HepG2 (cell line): ENCODE data around the gene DPP7. TPM values are rescaled to one million over a fixed set of nuclear protein-coding genes. Genes with fewer than 3 reads are reported as not detected.
A peak's percentile ranks its signal among the peaks of the same experiment; 100 is the strongest.

Experiments
- ATAC-seq: fragments of 200-7000 bp; cut with Tn5 transposase; 3 replicates; pipeline ENCODE4 v1.9.1; 2020; ENCODE audit warnings: mild to moderate bottlenecking, moderate library complexity
- BruUV-seq: library from RNA; stranded (reverse); fragments of 400-500 nt; replicated peaks from 2 replicates; lab custom pipeline; 2021; lab: Mats Ljungman, UMichigan
- CTCF ChIA-PET: fragments of 300-600 bp; formaldehyde crosslinking; extraction: SDS; loops from one replicate; lab custom pipeline; 2021; ENCODE audit warnings: low total read pairs, inconsistent platforms, low intra/inter-chr PET ratio; lab: Yijun Ruan, JAX
- POLR2A ChIA-PET: fragments of 350-600 bp; sonication (Branson Sonifier 250); formaldehyde crosslinking; loops from one replicate; lab custom pipeline; 2020; ENCODE audit warnings: antibody characterized with exemption, inconsistent platforms; lab: Yijun Ruan, JAX
- DNase-seq: peaks from one replicate; pipeline ENCODE4 v3.0.0-alpha.2; 2015; ENCODE audit warnings: low spot score
- FAIRE-seq: peaks from 3 replicates; lab custom pipeline; 2011; peaks lifted over from hg19 to GRCh38; lab: Jason Lieb, UNC
- H2AFZ ChIP-seq: one replicate; pipeline ENCODE4 v1.6.1; 2011; ENCODE audit warnings: low read length, inconsistent platforms
- H3K27ac ChIP-seq: fragments of 300-600 bp; 3 replicates; pipeline ENCODE4 v1.8.0; 2011; ENCODE audit warnings: mixed run types, mild to moderate bottlenecking, mixed read lengths, low read length, inconsistent platforms; ENCODE audit not compliant: insufficient read depth; ENCODE audit errors: extremely low read length
- H3K27me3 ChIP-seq, 2 experiments: fragments of 200-600 bp in 1 of 2; 2 replicates in 1 of 2; 3 replicates in 1 of 2; pipeline versions ENCODE4 v1.6.0 to v1.8.0; 2011; ENCODE audit warnings: low read length in 2 of 2, mild to moderate bottlenecking in 2 of 2, moderate library complexity in 2 of 2, inconsistent platforms in 1 of 2; ENCODE audit not compliant: insufficient read depth in 2 of 2, control insufficient read depth in 1 of 2
- H3K36me3 ChIP-seq, 2 experiments: fragments of 200-600 bp in 1 of 2; replicated peaks in 1 of 2; 2 replicates in 1 of 2; 3 replicates in 1 of 2; pipeline versions ENCODE4 v1.5.1 to v1.8.0; 2011; ENCODE audit warnings: low read length in 2 of 2, inconsistent platforms in 1 of 2; ENCODE audit not compliant: insufficient read depth in 2 of 2, control insufficient read depth in 1 of 2
- H3K4me1 ChIP-seq: 2 replicates; pipeline ENCODE4 v1.5.1; 2012; ENCODE audit warnings: low read length, inconsistent platforms; ENCODE audit not compliant: insufficient read depth
- H3K4me2 ChIP-seq: 2 replicates; pipeline ENCODE4 v1.6.0; 2011; ENCODE audit warnings: low read depth, low read length, inconsistent platforms
- H3K4me3 ChIP-seq, 3 experiments: fragments of 200-600 bp in 1 of 3; sonication (generic), shearing (Covaris generic) in 1 of 3; replicated peaks in 1 of 3; 2 replicates each; pipeline ENCODE4 v1.5.1; 2011 to 2016; ENCODE audit warnings: low read length in 3 of 3, inconsistent platforms in 2 of 3, low read depth in 2 of 3, mild to moderate bottlenecking in 2 of 3, control low read depth in 1 of 3, mixed read lengths in 1 of 3; ENCODE audit not compliant: insufficient read depth in 1 of 3
- H3K79me2 ChIP-seq: one replicate; pipeline ENCODE4 v1.6.1; 2011; ENCODE audit warnings: low read length, inconsistent platforms; ENCODE audit not compliant: insufficient read depth
- H3K9ac ChIP-seq: 2 replicates; pipeline ENCODE4 v1.6.0; 2011; ENCODE audit warnings: mild to moderate bottlenecking, low read depth, low read length, inconsistent platforms; ENCODE audit not compliant: insufficient read depth
- H3K9me3 ChIP-seq: 2 replicates; pipeline ENCODE4 v1.5.1; 2012; ENCODE audit warnings: mild to moderate bottlenecking, low read length
- H4K20me1 ChIP-seq: 2 replicates; pipeline ENCODE4 v1.6.0; 2011; ENCODE audit warnings: inconsistent platforms, mild to moderate bottlenecking, low read length, moderate library complexity; ENCODE audit not compliant: insufficient read depth
- CREB1 ChIP-seq, 2 experiments: fragments of 450-650 bp in 1 of 2; IDR thresholded peaks; 2 replicates each; pipeline ENCODE4 v1.6.1; 2016 to 2017; ENCODE audit warnings: control low read depth in 1 of 2, mild to moderate bottlenecking in 1 of 2, missing compliant biosample characterization in 1 of 2, missing genetic modification characterization in 1 of 2
- EHMT2 ChIP-seq: fragments of 200-600 bp; sonication (generic); IDR thresholded peaks from 2 replicates; pipeline ENCODE4 v1.7.0; 2017; ENCODE audit warnings: antibody characterized with exemption, low read depth, low read length, borderline replicate concordance
- HMGXB4 ChIP-seq, 2 experiments: sonication (generic) in 1 of 2; formaldehyde crosslinking in 1 of 2; IDR thresholded peaks; 2 replicates each; pipeline versions ENCODE4 v1.4.0 to v1.6.1; 2018 to 2020; ENCODE audit warnings: missing genetic modification reagents in 2 of 2, borderline replicate concordance in 1 of 2, low read depth in 1 of 2, mild to moderate bottlenecking in 1 of 2, missing biosample characterization in 1 of 2
- NBN ChIP-seq: fragments of 450-650 bp; conservative IDR thresholded peaks from 2 replicates; pipeline ENCODE4 v1.6.1; 2017
- NFRKB ChIP-seq: fragments of 450-650 bp; IDR thresholded peaks from 2 replicates; pipeline ENCODE4 v1.6.1; 2017
- WGBS: methylation state at CpG from one replicate; pipeline ENCODE4 v1.1.6; 2017; ENCODE audit warnings: low lambda C conversion rate; 5-methylcytosine and 5-hydroxymethylcytosine counted together
- in situ Hi-C: cut with HindIII; loops from 2 replicates; pipeline ENCODE4 v1.10.0; 2017; ENCODE audit warnings: low pct_unique_long_range_greater_than_20kb; ENCODE audit not compliant: extremely low pct_ligation_motif_present
- intact Hi-C: fragments of 100-400 bp; cut with micrococcal nuclease; formaldehyde crosslinking; loops from one replicate; pipeline ENCODE4 v1.10.0; 2022; ENCODE audit not compliant: unreplicated experiment
- polyA plus RNA-seq, 8 experiments: library from polyadenylated mRNA; depleted of rRNA in 3 of 8; stranded (reverse) in 7 of 8; unstranded in 1 of 8; fragments of >200 nt; fragmentation: Illumina TruSeq in 4 of 8; extraction: Trizol in 4 of 8; gene quantifications; 2 replicates each; pipeline versions ENCODE4 v1.2.1 to v1.2.3, GENCODE V29; 2011 to 2016; ENCODE audit warnings: low read depth in 4 of 8, missing spikeins in 1 of 8, mixed read lengths in 1 of 8; ENCODE audit not compliant: insufficient read depth in 1 of 8
- total RNA-seq, 5 experiments: library from RNA; depleted of rRNA; stranded (reverse); fragments of >200 nt; fragmentation: Illumina TruSeq; extraction: Trizol; gene quantifications; 2 replicates each; pipeline ENCODE4 v1.2.3, GENCODE V29; 2016; ENCODE audit warnings: low read depth in 1 of 5
- TF ChIP-seq, protein P1 (sequence below): sonication (generic); formaldehyde crosslinking; IDR thresholded peaks from 2 replicates; pipeline ENCODE4 v1.4.0; 2020; ENCODE audit warnings: missing genetic modification reagents

Gene DPP7
- total and polyA plus RNA-seq, 2 of the 13 experiments (the other 11 are each of a cell fraction or from before 2014, with no cell fraction given), result 1.2 to 4.5 TPM

DNA sequence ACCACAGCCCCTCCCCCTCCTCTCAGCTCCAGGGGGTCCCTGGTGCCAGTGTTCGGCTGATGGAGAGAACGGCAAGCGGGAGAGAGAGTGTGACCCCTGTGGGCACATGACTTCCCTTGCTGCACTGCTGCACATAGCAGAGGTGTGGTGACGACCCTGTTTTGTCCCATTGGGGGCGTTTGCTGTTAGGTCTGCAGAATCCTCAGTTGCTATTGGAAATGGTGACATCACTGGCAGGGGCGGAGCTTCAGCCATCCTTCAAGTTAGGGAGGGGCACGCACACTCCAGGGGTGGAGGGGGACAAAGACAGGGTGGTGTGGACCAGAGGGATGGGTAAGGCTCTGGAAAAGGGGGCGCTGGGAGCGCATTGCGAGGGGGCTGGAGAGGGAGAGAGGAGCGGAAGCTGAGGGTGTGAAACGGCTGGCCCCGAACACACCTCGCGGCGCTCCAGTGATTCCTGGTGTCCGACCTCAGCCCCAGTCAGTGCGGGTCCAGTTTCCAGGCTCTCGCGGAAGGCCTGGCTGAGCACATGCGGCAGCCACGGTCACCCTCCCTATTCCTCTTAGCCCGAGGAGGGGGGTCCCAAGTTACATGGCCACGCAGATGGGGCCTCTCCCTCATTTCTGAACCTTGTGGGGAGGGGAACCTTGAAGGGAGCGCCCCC, 23.7 kb upstream of the DPP7 start:
- in situ Hi-C loops, result no loop called here
- CTCF ChIA-PET, result no interaction called here
- H3K27me3 ChIP-seq, result peaks cover 33 to 70% of the 10 kb centered on the region in 2 experiments
- H3K4me2 ChIP-seq, result no peak overlapping the region
- no peak overlapping the region for H3K9ac ChIP-seq
- no peaks in the 10 kb centered on the region for H3K9me3 ChIP-seq
- H3K36me3 ChIP-seq, result no peaks in the 10 kb centered on the region
- TF ChIP-seq NBN (no peak), EHMT2 (no peak), NFRKB (no peak), CREB1 (IDR thresholded peaks at IDR 0.05) (peak; percentile 33), CREB1 (CRISPR knock-in tag; IDR thresholded peaks at IDR 0.05) (no peak), HMGXB4 (CRISPR knock-in tag; IDR thresholded peaks at IDR 0.05; ENCODE audit: borderline replicate concordance in 1 of 2, low read depth in 1 of 2) (no peak)
- TF ChIP-seq, protein P1, sequence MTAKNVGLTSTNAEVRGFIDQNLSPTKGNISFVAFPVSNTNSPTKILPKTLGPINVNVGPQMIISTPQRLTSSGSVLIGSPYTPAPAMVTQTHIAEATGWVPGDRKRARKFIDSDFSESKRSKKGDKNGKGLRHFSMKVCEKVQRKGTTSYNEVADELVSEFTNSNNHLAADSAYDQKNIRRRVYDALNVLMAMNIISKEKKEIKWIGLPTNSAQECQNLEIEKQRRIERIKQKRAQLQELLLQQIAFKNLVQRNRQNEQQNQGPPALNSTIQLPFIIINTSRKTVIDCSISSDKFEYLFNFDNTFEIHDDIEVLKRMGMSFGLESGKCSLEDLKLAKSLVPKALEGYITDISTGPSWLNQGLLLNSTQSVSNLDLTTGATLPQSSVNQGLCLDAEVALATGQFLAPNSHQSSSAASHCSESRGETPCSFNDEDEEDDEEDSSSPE (CRISPR knock-in tag), result no peak
- no peak overlapping the region for H2AFZ ChIP-seq
- intact Hi-C loops, result no loop called here
- no peak for ATAC-seq
- no peak overlapping the region for H3K27ac ChIP-seq
- no peaks in the 10 kb centered on the region for H3K79me2 ChIP-seq
- no peak for DNase-seq
- H3K4me3 ChIP-seq, result no peak overlapping the region
- no peaks in the 10 kb centered on the region for H3K4me1 ChIP-seq
- POLR2A ChIA-PET, result interaction anchor here (3.3 kb wide), 1 partner anchor 8 kb away, joined by 11 read pairs; no protein-coding TSS in a partner anchor
- BruUV-seq, result no TSS peak
- 24% methylated on average over 16 of the region's 25 CpGs for WGBS
- no peaks in the 10 kb centered on the region for H4K20me1 ChIP-seq
- no peak for FAIRE-seq
